ENCODE data around the gene SH3BP4. TPM values are rescaled to one million over a fixed set of nuclear protein-coding genes. Genes with fewer than 3 reads are reported as not detected.
A peak's percentile ranks its signal among the peaks of the same experiment; 100 is the strongest.

Gene SH3BP4
- total and polyA plus RNA-seq, 2 of the 13 experiments (the other 11 are each of a cell fraction or from before 2014, with no cell fraction given) = 34.6 to 99.1 TPM

DNA sequence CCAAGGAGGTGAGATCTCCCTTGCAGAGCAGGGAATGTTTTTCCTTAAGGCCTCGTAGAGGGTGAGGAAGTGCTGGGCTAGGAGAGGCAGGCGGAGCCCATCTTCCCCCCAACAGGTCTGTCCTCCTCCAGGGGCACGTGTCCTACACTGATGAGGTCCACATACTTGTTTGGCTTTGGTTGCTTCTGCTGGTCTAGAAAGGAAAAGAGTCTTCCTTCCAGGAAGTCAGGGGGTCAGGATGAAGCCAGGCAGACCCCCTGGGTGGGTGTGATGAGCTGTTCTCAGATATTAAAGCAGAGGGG, 6.0 kb downstream of the SH3BP4 start:
- H3K36me3 ChIP-seq (replicated peaks in 1 of 2; ENCODE audit: control insufficient read depth in 1 of 2, insufficient read depth in 2 of 2, low read length in 2 of 2) = peaks cover 4 to 28% of the 10 kb centered on the region in 2 experiments
- H3K27me3 ChIP-seq (ENCODE audit: control insufficient read depth in 1 of 2, insufficient read depth in 2 of 2, low read length in 2 of 2) = no peaks in the 10 kb centered on the region; a peak in 1 of 5 replicates
- H3K4me3 ChIP-seq (replicated peaks in 1 of 3; ENCODE audit: insufficient read depth in 1 of 3, low read depth in 2 of 3, low read length in 3 of 3) = no peak overlapping the region
- H4K20me1 ChIP-seq (ENCODE audit: insufficient read depth, low read length) = peaks cover 84% of the 10 kb centered on the region
- H2AFZ ChIP-seq (ENCODE audit: low read length) = no peak overlapping the region
- ChIA-PET POLR2A (interaction anchor here (1.0 to 8.7 kb wide), 3 partner anchors 19 to 48 kb away, joined by 3 to 53 read pairs (median 4); no protein-coding TSS in a partner anchor), CTCF (ENCODE audit: low intra/inter-chr PET ratio, low total read pairs) (no interaction called here)
- intact Hi-C loops (cut with micrococcal nuclease; ENCODE audit: unreplicated experiment) (no loop called here), in situ Hi-C loops (cut with HindIII; ENCODE audit: extremely low pct_ligation_motif_present, low pct_unique_long_range_greater_than_20kb) (no loop called here)
- no TSS peak for BruUV-seq (replicated peaks)
- H3K4me1 ChIP-seq (ENCODE audit: insufficient read depth, low read length) = peaks cover 85% of the 10 kb centered on the region
- TF ChIP-seq POLR2A (IDR thresholded peaks at IDR 0.05; ENCODE audit: insufficient read depth in 1 of 2, low read depth in 2 of 2, low read length in 2 of 2) (0 out of 4 replicates have a peak, but pooled peaks of 1 of the 2 experiments have one; percentile 29), NCOR1 (IDR thresholded peaks at IDR 0.05; ENCODE audit: borderline replicate concordance, low read length) (no peak), AKAP8 (CRISPR knock-in tag; IDR thresholded peaks at IDR 0.05) (peak; percentile 19; the same call in 1 of the 2 replicates), ZNF431 (CRISPR knock-in tag; IDR thresholded peaks at IDR 0.05; ENCODE audit: borderline replicate concordance, low read depth) (no peak)
- no peak overlapping the region for H3K9ac ChIP-seq (ENCODE audit: insufficient read depth, low read depth, low read length)
- H3K27ac ChIP-seq (ENCODE audit: extremely low read length, insufficient read depth, low read length) = no peak overlapping the region
- H3K9me3 ChIP-seq (ENCODE audit: low read length) = no peaks in the 10 kb centered on the region
- H3K4me2 ChIP-seq (ENCODE audit: low read depth, low read length) = no peak overlapping the region
- ATAC-seq (no peak), DNase-seq (ENCODE audit: low spot score) (no peak), FAIRE-seq (no peak)
- 98% methylated on average over 3 of the region's 3 CpGs for WGBS (ENCODE audit: low lambda C conversion rate)
- peaks cover 100% of the 10 kb centered on the region for H3K79me2 ChIP-seq (ENCODE audit: insufficient read depth, low read length)

DNA sequence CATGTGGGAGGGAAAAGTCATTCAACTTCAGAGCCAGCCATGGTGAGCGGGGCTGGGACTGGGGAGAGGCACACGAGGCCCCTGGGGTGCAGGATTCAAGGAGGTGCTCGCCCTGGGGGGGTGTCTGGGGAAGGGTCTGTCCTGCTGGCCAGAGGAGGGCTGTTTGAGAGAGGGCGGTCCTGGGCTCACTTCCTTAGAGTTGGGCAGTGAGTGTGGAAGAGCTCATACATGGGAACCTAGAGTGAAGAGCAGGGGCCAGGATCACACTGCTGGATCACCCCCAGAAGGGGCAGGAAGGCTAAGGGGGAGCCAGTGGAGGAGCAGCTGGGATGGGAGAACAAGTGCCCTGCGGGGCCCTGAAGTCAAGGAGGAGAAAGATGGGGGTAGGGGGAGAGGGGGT, 6.5 kb downstream of the SH3BP4 start:
- Histone ChIP-seq H4K20me1 (ENCODE audit: insufficient read depth, low read length) (peaks cover 89% of the 10 kb centered on the region), H3K4me2 (ENCODE audit: low read depth, low read length) (no peak overlapping the region; the same call in 1 of the 2 replicates), H2AFZ (ENCODE audit: low read length) (no peak overlapping the region), H3K4me3 (replicated peaks in 1 of 3; ENCODE audit: insufficient read depth in 1 of 3, low read depth in 2 of 3, low read length in 3 of 3) (no peak overlapping the region), H3K27me3 (ENCODE audit: control insufficient read depth in 1 of 2, insufficient read depth in 2 of 2, low read length in 2 of 2) (no peaks in the 10 kb centered on the region; a peak in 1 of 5 replicates), H3K79me2 (ENCODE audit: insufficient read depth, low read length) (peaks cover 100% of the 10 kb centered on the region), H3K27ac (ENCODE audit: extremely low read length, insufficient read depth, low read length) (no peak overlapping the region), H3K9me3 (ENCODE audit: low read length) (no peaks in the 10 kb centered on the region), H3K9ac (ENCODE audit: insufficient read depth, low read depth, low read length) (no peak overlapping the region), H3K36me3 (replicated peaks in 1 of 2; ENCODE audit: control insufficient read depth in 1 of 2, insufficient read depth in 2 of 2, low read length in 2 of 2) (peaks cover 4 to 29% of the 10 kb centered on the region in 2 experiments), H3K4me1 (ENCODE audit: insufficient read depth, low read length) (peaks cover 90% of the 10 kb centered on the region)
- intact Hi-C loops (cut with micrococcal nuclease; ENCODE audit: unreplicated experiment) = no loop called here
- DNase-seq (ENCODE audit: low spot score) (no peak), FAIRE-seq (no peak), ATAC-seq (no peak)
- WGBS (ENCODE audit: low lambda C conversion rate) = 97% methylated on average over 5 of the region's 5 CpGs
- ChIA-PET POLR2A (interaction anchor here (1.3 to 8.7 kb wide), 2 partner anchors 19 to 22 kb away, joined by 4 to 53 read pairs; no protein-coding TSS in a partner anchor), CTCF (ENCODE audit: low intra/inter-chr PET ratio, low total read pairs) (no interaction called here)
- in situ Hi-C loops (cut with HindIII; ENCODE audit: extremely low pct_ligation_motif_present, low pct_unique_long_range_greater_than_20kb) = no loop called here
- no TSS peak for BruUV-seq (replicated peaks)
- TF ChIP-seq ZNF337 (CRISPR knock-in tag; IDR thresholded peaks at IDR 0.05; ENCODE audit: borderline replicate concordance, low read depth) = no peak

Data from HepG2 (cell line).